SK-N-SH treated with all-trans-retinoic acid at 6 μM for 48 hours (cell line): ENCODE data around the gene NUCB1.
A peak's percentile ranks its signal among the peaks of the same experiment; 100 is the strongest.
"Not testable (repeated sequence)": the region's sequence is repeated elsewhere in the genome, so short reads cannot be mapped to it uniquely, and the experiment has no call there.

Experiments
- ATAC-seq: fragments of 200-7000 bp; cut with Tn5 transposase; 3 replicates; pipeline ENCODE4 v1.9.1; 2020; ENCODE audit warnings: mild to moderate bottlenecking, moderate library complexity
- ARNTL ChIP-seq: fragments of 450-650 bp; formaldehyde crosslinking; IDR thresholded peaks from 2 replicates; pipeline ENCODE4 v1.5.0; 2020; ENCODE audit warnings: low read depth, mild to moderate bottlenecking, moderate library complexity, borderline replicate concordance
- CREB5 ChIP-seq: fragments of 250-450 bp; sonication (Bioruptor Pico); IDR thresholded peaks from 2 replicates; pipeline ENCODE4 v1.5.1; 2020; ENCODE audit warnings: low read depth, mild to moderate bottlenecking, moderate library complexity
- CSDC2 ChIP-seq: fragments of 250-450 bp; sonication (Bioruptor Pico); IDR thresholded peaks from 2 replicates; pipeline ENCODE4 v1.5.0; 2020; ENCODE audit warnings: mild to moderate bottlenecking, moderate library complexity
- CSRNP3 ChIP-seq: fragments of 250-450 bp; sonication (Bioruptor Pico); IDR thresholded peaks from 2 replicates; pipeline ENCODE4 v1.5.1; 2021; ENCODE audit warnings: mild to moderate bottlenecking, moderate library complexity
- ESRRG ChIP-seq: fragments of 250-450 bp; sonication (Bioruptor Pico); IDR thresholded peaks from 2 replicates; pipeline ENCODE4 v1.6.1; 2021; ENCODE audit warnings: mild to moderate bottlenecking
- ISL1 ChIP-seq: fragments of 250-450 bp; sonication (Bioruptor Pico); IDR thresholded peaks from 2 replicates; pipeline ENCODE4 v2.1.2; 2022; ENCODE audit warnings: mild to moderate bottlenecking, moderate library complexity
- PATZ1 ChIP-seq: fragments of 250-450 bp; sonication (Bioruptor Pico); IDR thresholded peaks from 2 replicates; pipeline ENCODE4 v1.8.0; 2020; ENCODE audit warnings: mild to moderate bottlenecking, moderate library complexity, borderline replicate concordance
- POU6F1 ChIP-seq: fragments of 250-450 bp; sonication (Bioruptor Pico); IDR thresholded peaks from 2 replicates; pipeline ENCODE4 v1.8.0; 2021; ENCODE audit warnings: low read depth, mild to moderate bottlenecking, moderate library complexity, borderline replicate concordance
- PPARA ChIP-seq: fragments of 250-450 bp; sonication (Bioruptor Pico); IDR thresholded peaks from 2 replicates; pipeline ENCODE4 v1.5.0; 2020; ENCODE audit warnings: mild to moderate bottlenecking, borderline replicate concordance
- RARB ChIP-seq: fragments of 250-450 bp; sonication (Bioruptor Pico); IDR thresholded peaks from 2 replicates; pipeline ENCODE4 v1.8.0; 2021; ENCODE audit warnings: mild to moderate bottlenecking, moderate library complexity
- TCF4 ChIP-seq: fragments of 250-450 bp; sonication (Bioruptor Pico); IDR thresholded peaks from 2 replicates; pipeline ENCODE4 v1.8.0; 2021; ENCODE audit warnings: mild to moderate bottlenecking, moderate library complexity, borderline replicate concordance
- TSHZ2 ChIP-seq: fragments of 250-450 bp; sonication (Bioruptor Pico); IDR thresholded peaks from 2 replicates; pipeline ENCODE4 v1.5.0; 2020; ENCODE audit warnings: mild to moderate bottlenecking, moderate library complexity
- ZC3H10 ChIP-seq: fragments of 250-450 bp; sonication (Bioruptor Pico); IDR thresholded peaks from 2 replicates; pipeline ENCODE4 v1.5.1; 2021; ENCODE audit warnings: mild to moderate bottlenecking, moderate library complexity
- ZFP3 ChIP-seq: fragments of 250-450 bp; sonication (Bioruptor Pico); IDR thresholded peaks from 2 replicates; pipeline ENCODE4 v1.5.0; 2020; ENCODE audit warnings: mild to moderate bottlenecking, moderate library complexity
- ZFP30 ChIP-seq: fragments of 450-650 bp; formaldehyde crosslinking; IDR thresholded peaks from 2 replicates; pipeline ENCODE4 v1.5.0; 2022; ENCODE audit warnings: mild to moderate bottlenecking, moderate library complexity
- ZNF565 ChIP-seq: fragments of 450-650 bp; formaldehyde crosslinking; conservative IDR thresholded peaks from 2 replicates; pipeline ENCODE4 v1.5.0; 2020; ENCODE audit warnings: low read depth, mild to moderate bottlenecking, moderate library complexity
- ZNF70 ChIP-seq: fragments of 450-650 bp; formaldehyde crosslinking; IDR thresholded peaks from 2 replicates; pipeline ENCODE4 v1.5.0; 2020; ENCODE audit warnings: mild to moderate bottlenecking, moderate library complexity
- ZNF8 ChIP-seq: fragments of 450-650 bp; formaldehyde crosslinking; IDR thresholded peaks from 2 replicates; pipeline ENCODE4 v1.5.0; 2020; ENCODE audit warnings: mild to moderate bottlenecking, moderate library complexity

NUCB1 gene

GRCh38 chr19:48873476-48874302 is 26.4 kb upstream of the NUCB1 start:
- ATAC-seq = no peak
- TF ChIP-seq TCF4 (CRISPR knock-in tag) (no peak), ISL1 (CRISPR knock-in tag) (no peak), ZFP3 (no peak), ZNF8 (CRISPR knock-in tag) (no peak), ZNF70 (CRISPR knock-in tag) (no peak), POU6F1 (no peak), CSDC2 (CRISPR knock-in tag) (no peak), TSHZ2 (CRISPR knock-in tag) (no peak), PPARA (CRISPR knock-in tag) (no peak), ZFP30 (CRISPR knock-in tag) (no peak), RARB (CRISPR knock-in tag) (no peak), PATZ1 (no peak), ZC3H10 (CRISPR knock-in tag) (no peak), ZNF565 (CRISPR knock-in tag) (no peak), ARNTL (CRISPR knock-in tag) (no peak), CREB5 (no peak), CSRNP3 (CRISPR knock-in tag) (no peak), ESRRG (CRISPR knock-in tag) (no peak)

GRCh38 chr19:48874303-48875135 is 25.6 kb upstream of the NUCB1 start:
- TF ChIP-seq ZNF565 (CRISPR knock-in tag) (no peak), ZFP30 (CRISPR knock-in tag) (no peak), ZNF70 (CRISPR knock-in tag) (no peak), TSHZ2 (CRISPR knock-in tag) (no peak), ZFP3 (no peak), RARB (CRISPR knock-in tag) (no peak), PATZ1 (no peak)
- ATAC-seq = peak; percentile 5

GRCh38 chr19:48876043-48876981 is 23.8 kb upstream of the NUCB1 start:
- ATAC-seq = not testable (repeated sequence)
